NCI-H1105 treated with DMSO at 0.1 percent for 48 hours (cell line): ENCODE results near the gene ARHGDIG.
"Not testable (repeated sequence)": the region's sequence is repeated elsewhere in the genome, so short reads cannot be mapped to it uniquely, and the experiment has no call there.

Source experiments
- DNase-seq: peaks from one replicate; lab custom pipeline; 2025; lab: John Stamatoyannopoulos, UW

ARHGDIG gene

DNA sequence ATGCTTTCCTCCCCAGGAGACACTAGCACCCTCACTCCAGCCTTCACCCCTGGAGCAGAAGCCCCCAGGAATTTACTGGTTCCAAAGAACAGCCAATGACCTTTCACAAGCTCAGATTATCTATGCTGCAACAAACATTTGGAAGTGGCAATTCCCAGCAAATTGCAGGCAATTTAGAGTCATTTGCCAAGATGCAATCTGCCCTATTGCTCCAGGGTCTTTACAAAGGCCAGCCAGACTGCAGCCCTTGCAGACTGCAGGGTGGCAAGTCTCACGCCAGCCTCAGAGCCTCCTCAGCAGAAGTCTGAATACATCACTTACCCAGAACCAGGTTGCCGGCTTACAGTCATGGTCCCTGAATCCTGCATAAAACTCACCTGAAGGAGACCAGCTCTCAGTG lies 50.4 kb downstream of the ARHGDIG start:
- no peak for DNase-seq

GRCh38 chr16:331181-331814 lies 50.9 kb downstream of the ARHGDIG start:
- DNase-seq, result not testable (repeated sequence)
